H1 (cell line): ENCODE data around the gene STARD9. TPM values are rescaled to one million over a fixed set of nuclear protein-coding genes. Genes with fewer than 3 reads are reported as not detected.

ENCODE experiments used
- CTCF ChIA-PET: fragments of 300-600 bp; sonication (Branson Sonifier 250); formaldehyde crosslinking; loops from one replicate; lab custom pipeline; 2021; ENCODE audit not compliant: partially characterized antibody; lab: Charles Lee
- POLR2A ChIA-PET: fragments of 300-600 bp; sonication (Branson Sonifier 250); formaldehyde crosslinking; loops from one replicate; lab custom pipeline; 2021; ENCODE audit warnings: inconsistent platforms; ENCODE audit not compliant: partially characterized antibody; lab: Charles Lee
- DNase-seq, 2 experiments: peaks; one replicate each; pipeline versions ENCODE4 v3.0.0 to v3.0.0-alpha.2; 2010 to 2022; ENCODE audit warnings: low spot score in 2 of 2, low read depth in 1 of 2, mixed read lengths in 1 of 2
- FAIRE-seq: peaks from 2 replicates; lab custom pipeline; 2011; peaks lifted over from hg19 to GRCh38; lab: Jason Lieb, UNC
- H2AFZ ChIP-seq: 2 replicates; pipeline ENCODE4 v1.8.1; 2012; ENCODE audit warnings: low read length, inconsistent platforms
- H2AK5ac ChIP-seq: 2 replicates; pipeline ENCODE4 v1.6.1; 2013; ENCODE audit warnings: low read depth, low read length
- H2BK120ac ChIP-seq: replicated peaks from 2 replicates; pipeline ENCODE3; 2013; ENCODE audit warnings: low read depth, low read length, inconsistent platforms
- H2BK12ac ChIP-seq: 2 replicates; pipeline ENCODE4 v1.6.1; 2013; ENCODE audit warnings: low read depth, low read length
- H2BK15ac ChIP-seq: 2 replicates; pipeline ENCODE4 v1.6.1; 2013; ENCODE audit warnings: low read length
- H2BK20ac ChIP-seq: 2 replicates; pipeline ENCODE4 v1.6.1; 2013; ENCODE audit warnings: low read length
- H2BK5ac ChIP-seq: 2 replicates; pipeline ENCODE4 v1.6.1; 2013; ENCODE audit warnings: low read depth, low read length
- H3K14ac ChIP-seq: 2 replicates; pipeline ENCODE4 v1.6.1; 2013; ENCODE audit warnings: inconsistent platforms; ENCODE audit not compliant: insufficient read length
- H3K18ac ChIP-seq: 2 replicates; pipeline ENCODE4 v1.6.1; 2013; ENCODE audit warnings: low read length; ENCODE audit errors: extremely low read depth
- H3K23ac ChIP-seq: 2 replicates; pipeline ENCODE4 v1.6.1; 2013; ENCODE audit warnings: inconsistent platforms; ENCODE audit not compliant: insufficient read length
- H3K23me2 ChIP-seq: 2 replicates; pipeline ENCODE4 v1.6.1; 2013; ENCODE audit warnings: low read depth, low read length
- H3K27ac ChIP-seq: 2 replicates; pipeline ENCODE4 v1.6.1; 2011; ENCODE audit warnings: low read depth, low read length, inconsistent platforms
- H3K27me3 ChIP-seq, 4 experiments: replicated peaks in 1 of 4; 1 replicate in 1 of 4; 2 replicates in 3 of 4; pipeline versions ENCODE4 v1.6.1 to v1.8.1; 2011 to 2013; ENCODE audit warnings: low read length in 3 of 4, mild to moderate bottlenecking in 3 of 4, inconsistent platforms in 2 of 4, mixed read lengths in 2 of 4, moderate library complexity in 1 of 4; ENCODE audit not compliant: control insufficient read depth in 3 of 4, insufficient read depth in 3 of 4; ENCODE audit errors: extremely low read depth in 1 of 4
- H3K36me3 ChIP-seq, 4 experiments: 2 replicates each; pipeline versions ENCODE4 v1.6.1 to v1.8.1; 2011 to 2013; ENCODE audit warnings: mild to moderate bottlenecking in 4 of 4, low read length in 3 of 4, moderate library complexity in 2 of 4, control low read depth in 1 of 4, inconsistent platforms in 1 of 4; ENCODE audit not compliant: insufficient read depth in 4 of 4, control insufficient read depth in 2 of 4
- H3K4ac ChIP-seq: replicated peaks from 2 replicates; pipeline ENCODE3; 2013; ENCODE audit warnings: low read length, low read depth, mixed read lengths, inconsistent platforms; ENCODE audit not compliant: insufficient read length
- H3K4me1 ChIP-seq, 4 experiments: replicated peaks in 1 of 4; 1 replicate in 1 of 4; 2 replicates in 3 of 4; pipeline versions ENCODE4 v1.6.1 to v1.8.1; 2011 to 2013; ENCODE audit warnings: low read length in 3 of 4, inconsistent platforms in 2 of 4, mixed read lengths in 1 of 4; ENCODE audit not compliant: insufficient read depth in 4 of 4, control insufficient read depth in 3 of 4
- H3K4me2 ChIP-seq, 2 experiments: 2 replicates each; pipeline versions ENCODE4 v1.6.1 to v1.8.1; 2011 to 2013; ENCODE audit warnings: low read depth in 2 of 2, low read length in 2 of 2, control low read depth in 1 of 2, inconsistent platforms in 1 of 2, mild to moderate bottlenecking in 1 of 2; ENCODE audit not compliant: insufficient read depth in 1 of 2
- H3K4me3 ChIP-seq, 4 experiments: fragments of 200-600, 300-600 bp in 1 of 4; sonication (generic), shearing (Covaris generic), sonication (Bioruptor Twin) in 1 of 4; 2 replicates each; pipeline versions ENCODE4 v1.5.1 to v1.8.1; 2011 to 2016; ENCODE audit warnings: low read length in 4 of 4, low read depth in 3 of 4, control low read depth in 2 of 4, inconsistent platforms in 2 of 4, mild to moderate bottlenecking in 2 of 4, mixed read lengths in 1 of 4, moderate library complexity in 1 of 4; ENCODE audit not compliant: insufficient read depth in 2 of 4; ENCODE audit errors: extremely low read depth in 1 of 4
- H3K56ac ChIP-seq: replicated peaks from 2 replicates; pipeline ENCODE3; 2013; ENCODE audit warnings: low read depth, mild to moderate bottlenecking, mixed read lengths, low read length, inconsistent platforms; ENCODE audit not compliant: insufficient read length
- H3K79me1 ChIP-seq: 2 replicates; pipeline ENCODE4 v1.6.1; 2013; ENCODE audit warnings: low read depth, low read length, control low read depth
- H3K79me2 ChIP-seq, 2 experiments: 2 replicates each; pipeline versions ENCODE4 v1.6.1 to v1.8.1; 2012 to 2013; ENCODE audit warnings: low read length in 2 of 2, mild to moderate bottlenecking in 2 of 2, inconsistent platforms in 1 of 2; ENCODE audit not compliant: insufficient read depth in 2 of 2, control insufficient read depth in 1 of 2
- H3K9ac ChIP-seq, 4 experiments: replicated peaks in 1 of 4; 1 replicate in 1 of 4; 2 replicates in 3 of 4; pipeline versions ENCODE4 v1.6.1 to v1.8.1; 2011 to 2013; ENCODE audit warnings: low read depth in 3 of 4, low read length in 3 of 4, control low read depth in 2 of 4, mild to moderate bottlenecking in 2 of 4, moderate library complexity in 2 of 4, inconsistent platforms in 1 of 4; ENCODE audit errors: extremely low read depth in 1 of 4
- H3K9me3 ChIP-seq, 2 experiments: 2 replicates each; pipeline versions ENCODE4 v1.6.1 to v1.8.1; 2012 to 2013; ENCODE audit warnings: mild to moderate bottlenecking in 2 of 2, moderate library complexity in 2 of 2, control low read depth in 1 of 2, inconsistent platforms in 1 of 2, low read depth in 1 of 2, low read length in 1 of 2, mixed read lengths in 1 of 2; ENCODE audit not compliant: insufficient read depth in 2 of 2
- H4K20me1 ChIP-seq, 2 experiments: replicated peaks in 1 of 2; 2 replicates each; pipeline versions ENCODE3 to v1.8.1; 2011 to 2013; ENCODE audit warnings: inconsistent platforms in 2 of 2, low read length in 2 of 2, mild to moderate bottlenecking in 1 of 2; ENCODE audit not compliant: insufficient read depth in 2 of 2, control insufficient read depth in 1 of 2
- H4K5ac ChIP-seq: 2 replicates; pipeline ENCODE4 v1.6.1; 2013; ENCODE audit warnings: low read length, low read depth, mixed read lengths, inconsistent platforms; ENCODE audit not compliant: insufficient read length
- H4K8ac ChIP-seq: 2 replicates; pipeline ENCODE4 v1.8.0; 2013; ENCODE audit warnings: mild to moderate bottlenecking, moderate library complexity, low read length, inconsistent platforms; ENCODE audit not compliant: insufficient read depth; ENCODE audit errors: extremely low read depth
- H4K91ac ChIP-seq: replicated peaks from 2 replicates; pipeline ENCODE3; 2013; ENCODE audit warnings: low read length, mixed read lengths, inconsistent platforms; ENCODE audit not compliant: insufficient read length
- ASH2L ChIP-seq: fragments of 200-600, 300-600 bp; sonication (generic); IDR thresholded peaks from one replicate; pipeline ENCODE4 v1.7.1; 2017; ENCODE audit warnings: low read length
- ATF2 ChIP-seq: IDR thresholded peaks from 2 replicates; pipeline ENCODE4 v1.6.1; 2012; ENCODE audit warnings: low read length, inconsistent platforms
- CBX8 ChIP-seq: fragments of 300-800, 300-1000 bp; sonication (generic); IDR thresholded peaks from 2 replicates; pipeline ENCODE4 v1.7.1; 2016; ENCODE audit warnings: low read depth, low read length, borderline replicate concordance
- CHD1 ChIP-seq: IDR thresholded peaks from 2 replicates; pipeline ENCODE4 v1.6.1; 2012; ENCODE audit warnings: low read depth, low read length, improper control_type of control experiment
- CREB1 ChIP-seq: IDR thresholded peaks from 2 replicates; pipeline ENCODE4 v1.6.1; 2012; ENCODE audit warnings: inconsistent platforms
- KDM5A ChIP-seq: fragments of 200-600 bp; IDR thresholded peaks from 2 replicates; pipeline ENCODE4 v1.7.1; 2012; ENCODE audit warnings: mild to moderate bottlenecking, low read length, inconsistent platforms, mixed read lengths
- MAFK ChIP-seq: IDR thresholded peaks from 2 replicates; pipeline ENCODE4 v1.6.1; 2012; ENCODE audit warnings: low read depth, mild to moderate bottlenecking, improper control_type of control experiment, low read length
- RBBP5 ChIP-seq: IDR thresholded peaks from 2 replicates; pipeline ENCODE4 v1.7.1; 2012; ENCODE audit warnings: low read depth, mild to moderate bottlenecking, inconsistent platforms, low read length, moderate library complexity, borderline replicate concordance
- SAP30 ChIP-seq: fragments of 300-600 bp; sonication (generic); IDR thresholded peaks from 2 replicates; pipeline ENCODE4 v1.7.1; 2012; ENCODE audit warnings: low read length, moderate library complexity, mild to moderate bottlenecking, inconsistent platforms; ENCODE audit not compliant: insufficient read depth, insufficient replicate concordance
- SIX5 ChIP-seq: IDR thresholded peaks from 2 replicates; pipeline ENCODE4 v1.6.1; 2011; ENCODE audit warnings: mild to moderate bottlenecking, low read depth, low read length
- SP1 ChIP-seq: IDR thresholded peaks from 2 replicates; pipeline ENCODE4 v1.6.1; 2011; ENCODE audit warnings: low read depth, low read length
- SP2 ChIP-seq: IDR thresholded peaks from 2 replicates; pipeline ENCODE4 v1.6.1; 2012; ENCODE audit warnings: mild to moderate bottlenecking, low read length, inconsistent platforms
- SP4 ChIP-seq: IDR thresholded peaks from 2 replicates; pipeline ENCODE4 v1.6.1; 2012; ENCODE audit warnings: low read length, inconsistent platforms
- YY1 ChIP-seq: IDR thresholded peaks from 2 replicates; pipeline ENCODE4 v1.6.1; 2011; ENCODE audit warnings: low read depth, mild to moderate bottlenecking, low read length
- WGBS, 2 experiments: shearing (Covaris generic) in 1 of 2; methylation state at CpG; one replicate each; pipeline versions ENCODE4 v1.1.6 to v1.1.7; 2013 to 2015; ENCODE audit warnings: low lambda C conversion rate in 2 of 2, mixed read lengths in 2 of 2, inconsistent platforms in 1 of 2, low coverage in 1 of 2, missing lambda C conversion rate in 1 of 2; ENCODE audit not compliant: insufficient replicate concordance in 2 of 2, insufficient coverage in 1 of 2, insufficient read length in 1 of 2; ENCODE audit errors: extremely low coverage in 1 of 2, missing lambda C conversion rate in 1 of 2; 5-methylcytosine and 5-hydroxymethylcytosine counted together
- polyA plus RNA-seq, 7 experiments: library from polyadenylated mRNA; depleted of rRNA in 3 of 7; stranded (reverse) in 5 of 7; unstranded in 2 of 7; fragments of >200 nt in 5 of 7; fragments of 200-250 nt in 2 of 7; gene quantifications; 1 replicate in 5 of 7; 2 replicates in 1 of 7; 4 replicates in 1 of 7; pipeline versions ENCODE4 v1.2.1 to v1.2.3, GENCODE V29; 2011 to 2013; ENCODE audit warnings: missing spikeins in 2 of 7, mixed read lengths in 2 of 7
- total RNA-seq: library from RNA; stranded (reverse); fragmentation: NEBNext Ultra II Directional; extraction: Animal tissue kit (Norgen Biotek cat#: 25700); gene quantifications from 2 replicates; pipeline ENCODE4 v1.2.1, GENCODE V29; 2021

The STARD9 gene
- total and polyA plus RNA-seq, 2 of the 8 experiments (the other 6 are each of a cell fraction or from before 2014, with no cell fraction given) = 2.8 to 7.0 TPM

DNA sequence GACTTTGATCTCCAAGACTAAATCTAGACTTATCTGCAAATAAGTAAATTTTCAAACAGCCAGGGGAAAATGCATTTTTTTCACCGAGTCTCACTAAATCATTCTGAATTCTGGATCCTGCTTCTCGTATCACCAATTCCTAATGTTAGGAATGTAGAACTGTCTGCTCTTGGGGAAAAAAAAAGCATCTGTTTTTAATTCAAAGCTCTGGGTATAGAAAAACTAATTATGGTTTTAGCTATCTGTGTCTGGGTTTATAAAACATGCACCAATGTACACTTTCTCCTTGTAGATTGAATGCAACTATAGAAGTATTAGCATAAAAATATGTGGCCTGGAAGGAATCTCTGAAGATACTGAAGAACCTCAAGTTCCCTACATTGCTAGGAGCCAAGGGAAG lies 166.3 kb downstream of the STARD9 start:
- Histone ChIP-seq H3K9me3 (no peaks in the 10 kb centered on the region), H3K36me3 (peaks cover 0 to 4% (median 0%) of the 10 kb centered on the region in 4 experiments; a peak in 1 of 8 replicates), H4K91ac (no peak overlapping the region), H3K27me3 (no peaks in the 10 kb centered on the region), H4K8ac (no peak overlapping the region), H3K4me2 (no peak overlapping the region), H3K4me1 (peaks cover 0 to 2% (median 0%) of the 10 kb centered on the region in 4 experiments; a peak in 1 of 7 replicates), H3K79me2 (no peaks in the 10 kb centered on the region), H3K27ac (no peak overlapping the region), H3K4me3 (no peak overlapping the region), H2AK5ac (no peak overlapping the region), H3K14ac (no peak overlapping the region), H3K56ac (no peak overlapping the region), H4K20me1 (no peaks in the 10 kb centered on the region), H2BK15ac (no peak overlapping the region), H2BK5ac (no peak overlapping the region), H2AFZ (no peak overlapping the region), H3K9ac (no peak overlapping the region), H3K23ac (no peak overlapping the region), H3K23me2 (no peaks in the 10 kb centered on the region; the same call in 1 of the 2 replicates), H4K5ac (no peak overlapping the region), H2BK12ac (no peak overlapping the region), H2BK20ac (no peak overlapping the region), H2BK120ac (no peak overlapping the region), H3K79me1 (no peaks in the 10 kb centered on the region), H3K4ac (no peak overlapping the region), H3K18ac (no peak overlapping the region)
- FAIRE-seq (no peak), DNase-seq (no peak)
- CTCF ChIA-PET = interaction anchor here (0.5 to 1.3 kb wide), 2 partner anchors 60 to 961 kb away, joined by 4 read pairs; no protein-coding TSS in a partner anchor
- WGBS, 2 experiments = 96% methylated on average over 2 of the region's 2 CpGs; no CpG with 5 or more reads in 1 of the 2 experiments
- POLR2A ChIA-PET = no interaction called here
- no peak for TF ChIP-seq ASH2L
- no peak for TF ChIP-seq CREB1
- TF ChIP-seq RBBP5 = no peak
- no peak for TF ChIP-seq SP4
- no peak for TF ChIP-seq ATF2
- no peak for TF ChIP-seq SAP30
- no peak for TF ChIP-seq CHD1
- TF ChIP-seq CBX8 = no peak
- TF ChIP-seq SP1 = no peak
- no peak for TF ChIP-seq KDM5A
- no peak for TF ChIP-seq SP2
- no peak for TF ChIP-seq YY1
- TF ChIP-seq SIX5 = no peak
- TF ChIP-seq MAFK = no peak
